ENCODE measurements around the gene BMX.

The BMX gene

DNA sequence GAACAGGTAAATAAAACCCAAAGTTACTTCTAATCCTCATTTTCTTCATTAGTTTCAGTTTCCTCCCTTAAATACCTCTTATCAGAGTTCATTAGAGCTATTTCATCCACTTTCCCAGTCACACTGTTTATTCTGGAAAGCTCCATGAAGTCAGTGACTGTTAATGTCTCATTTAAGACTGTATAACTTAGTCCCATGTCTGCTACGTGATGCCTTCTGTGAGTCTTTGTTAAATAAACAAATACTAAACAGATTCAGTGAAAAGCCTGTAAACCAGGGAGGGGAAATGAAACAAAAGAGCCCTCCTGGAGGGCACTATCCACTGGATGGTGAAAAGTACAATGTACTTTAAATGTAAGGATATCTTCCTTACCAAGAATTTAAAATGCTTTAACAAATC is 75.4 kb downstream of the BMX start:
- DNase-seq = no peak

DNA sequence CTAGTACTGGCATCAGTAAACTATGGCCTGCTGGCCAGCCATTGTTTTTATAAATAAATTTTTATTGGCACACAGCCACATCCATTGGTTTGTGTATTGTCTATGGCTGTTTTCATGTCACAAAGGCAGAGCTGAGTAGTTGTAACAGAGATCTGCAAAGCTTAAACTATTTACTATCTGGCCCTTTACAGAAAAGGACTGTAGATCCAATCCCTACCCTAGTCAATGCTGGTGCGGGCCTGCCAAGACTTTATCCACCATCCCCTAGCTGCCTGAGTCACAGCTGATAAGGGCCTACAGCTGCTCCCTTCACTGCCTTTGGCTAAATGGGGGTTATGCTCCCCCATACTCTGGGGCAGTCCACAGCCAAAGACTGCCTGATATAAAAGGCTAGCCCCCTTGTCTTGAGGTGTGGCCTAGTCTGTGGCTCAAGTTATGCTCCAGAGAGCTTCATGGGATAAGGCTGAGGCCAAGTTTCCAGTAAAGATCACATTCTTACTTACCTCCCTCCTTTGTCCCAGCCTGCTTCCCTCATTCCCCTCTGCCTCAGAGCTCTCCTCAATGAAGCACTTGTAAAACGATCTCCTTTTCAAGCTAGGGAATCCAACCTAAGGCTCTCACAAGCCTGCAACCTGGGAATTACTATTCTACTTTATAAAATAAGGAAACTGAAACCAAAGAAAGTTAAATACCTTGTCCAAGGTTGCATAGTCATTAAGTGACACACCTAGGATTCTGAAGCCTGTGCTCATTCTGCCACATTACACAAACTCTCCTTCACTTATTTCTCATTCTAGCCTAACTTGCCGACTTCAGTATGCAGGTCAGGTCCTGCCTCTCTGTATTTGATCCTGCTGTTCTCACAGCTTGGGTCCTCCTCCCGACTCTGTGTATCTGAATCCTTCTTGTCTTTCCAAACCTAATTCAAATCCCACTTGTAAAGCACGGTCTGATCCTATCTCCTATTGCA is 79.5 kb downstream of the BMX start:
- no peak for DNase-seq

DNA sequence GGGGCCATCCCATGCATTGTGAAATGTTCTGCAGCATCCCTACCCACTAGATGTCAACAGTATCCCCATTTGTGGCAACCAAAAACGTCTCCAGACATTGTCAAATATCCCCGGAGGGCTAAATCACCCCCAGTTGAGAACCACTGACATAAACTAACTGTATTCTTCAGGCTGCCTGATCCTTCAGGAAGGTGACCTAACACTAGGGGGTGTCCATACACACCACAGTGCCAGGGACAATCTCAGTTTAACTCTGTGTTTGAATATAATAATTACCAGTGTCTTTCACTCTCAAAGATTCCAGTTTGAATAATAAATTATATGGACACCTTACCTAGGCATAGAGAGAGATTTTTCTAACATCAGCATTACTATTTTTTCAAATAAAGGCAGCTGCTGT is 93.8 kb downstream of the BMX start:
- DNase-seq = no peak

DNA sequence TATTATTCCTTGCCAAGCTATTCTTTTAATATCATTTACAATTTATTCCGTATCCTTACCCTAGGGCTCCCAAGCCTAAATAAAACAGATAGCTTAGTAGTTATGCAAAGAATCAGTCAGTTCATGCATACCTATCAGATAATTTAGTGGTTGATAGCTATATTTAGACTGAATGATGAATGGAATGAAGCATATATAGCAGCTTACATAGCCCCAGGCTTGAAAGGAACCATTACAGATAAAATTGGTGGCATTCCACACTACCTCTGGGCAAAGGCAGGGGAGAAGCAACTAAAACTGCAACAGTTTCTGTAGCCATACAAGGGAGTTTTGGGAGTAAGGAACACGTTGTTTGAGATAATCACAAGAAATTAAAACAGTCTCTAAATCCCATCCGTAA is 97.4 kb downstream of the BMX start:
- DNase-seq = no peak

DNA sequence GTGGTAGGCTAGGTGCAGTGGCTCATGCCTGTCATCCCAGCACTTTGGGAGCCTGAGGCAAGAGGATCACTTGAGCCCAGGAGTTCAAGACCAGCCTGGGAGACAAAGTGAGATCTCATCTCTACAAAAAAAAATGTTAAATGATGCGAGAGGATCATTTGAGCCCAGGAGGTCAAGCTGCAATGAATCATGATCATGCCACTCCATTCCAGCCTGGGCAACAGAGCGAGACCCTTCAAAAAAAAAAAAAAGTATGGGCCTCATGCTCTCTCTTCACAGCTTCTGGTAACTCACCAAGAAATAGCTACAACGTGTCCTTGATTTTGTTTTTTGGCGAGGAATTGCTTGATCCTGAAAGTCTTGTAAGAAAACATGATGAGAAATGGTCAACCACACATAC is 98.9 kb downstream of the BMX start:
- no peak for DNase-seq

DNA sequence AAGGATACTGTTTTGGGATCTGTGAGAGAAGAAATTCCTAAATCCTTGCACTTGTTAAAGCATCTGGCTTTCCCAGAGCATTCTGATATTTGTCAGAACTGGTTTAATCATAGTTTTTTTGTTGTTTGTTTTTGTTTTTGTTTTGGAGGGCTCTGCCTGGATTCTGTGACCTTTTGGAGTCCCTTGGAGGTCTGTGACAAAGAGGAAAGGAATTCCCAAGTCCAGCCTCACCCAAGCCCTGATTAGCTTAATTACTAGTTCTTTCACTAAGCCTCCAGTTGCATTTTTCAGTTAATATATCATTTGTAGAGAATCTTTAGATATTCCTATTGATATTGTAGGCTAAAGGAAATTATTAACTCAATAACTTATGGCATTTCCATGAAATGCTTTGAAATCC is 99.4 kb downstream of the BMX start:
- DNase-seq = no peak

DNA sequence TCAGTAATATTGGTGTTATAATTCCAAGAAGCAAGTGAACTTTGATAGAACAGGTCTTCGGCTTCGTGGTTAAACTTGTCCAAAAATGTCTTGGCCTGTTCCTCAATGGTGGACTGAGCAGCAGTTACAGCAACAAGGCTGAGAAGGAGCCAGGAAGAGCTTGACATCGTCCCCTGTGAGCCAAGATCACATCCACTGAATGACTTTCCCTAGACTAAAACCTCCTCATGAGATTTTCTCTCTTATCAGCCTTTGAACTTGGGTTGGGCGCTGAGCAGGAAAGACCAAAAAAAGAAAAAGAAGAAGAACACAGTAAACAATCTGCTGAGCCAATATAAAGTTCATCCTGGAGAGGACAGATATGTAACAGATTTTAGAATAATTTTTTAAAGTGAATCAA is 100.1 kb downstream of the BMX start, which contains the start of gene ACE2:
ACE2 (minus strand) TSS at position 216 of the 400 bp plus-strand sequence; CDS start at position 167, 49 bp downstream.
- no peak for DNase-seq

DNA sequence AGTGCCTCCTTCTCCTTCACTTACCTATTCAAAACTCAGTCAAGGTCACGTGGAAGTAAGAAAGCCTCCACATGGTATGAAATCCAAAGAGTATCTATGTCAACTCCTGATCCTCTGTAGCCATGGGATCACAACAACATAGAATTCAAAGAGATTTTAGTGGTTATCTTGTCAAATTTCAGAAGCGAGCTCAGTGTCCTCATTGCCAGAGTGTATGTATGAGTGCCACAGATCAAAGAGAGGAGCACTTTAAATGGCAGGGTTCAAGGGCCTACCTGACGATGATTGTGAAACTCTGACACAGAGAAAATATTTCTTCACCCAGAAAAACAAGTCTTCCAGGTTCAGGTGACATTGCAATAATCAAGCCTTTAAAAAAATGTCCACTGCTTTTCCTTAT is 101.3 kb downstream of the BMX start:
- no peak for DNase-seq

DNA sequence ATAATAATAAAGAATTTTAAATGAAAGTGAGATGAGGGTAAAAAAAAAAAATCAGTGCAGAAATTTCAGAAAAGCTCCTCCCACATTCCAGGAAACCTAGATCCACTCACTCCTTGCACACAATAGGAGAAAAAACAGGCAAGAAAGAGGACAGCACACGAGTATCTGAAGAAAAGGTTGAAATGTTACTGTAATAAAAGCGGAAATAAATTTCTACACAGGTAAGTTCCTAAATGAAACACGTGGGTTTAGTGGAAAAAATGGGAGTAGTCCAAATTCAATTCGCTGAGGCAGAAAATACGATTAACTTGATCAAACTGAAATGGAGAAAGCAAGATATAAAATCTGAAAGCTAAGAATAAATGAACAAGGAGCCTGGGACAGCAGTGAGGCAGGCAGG is 102.2 kb downstream of the BMX start:
- DNase-seq = no peak

DNA sequence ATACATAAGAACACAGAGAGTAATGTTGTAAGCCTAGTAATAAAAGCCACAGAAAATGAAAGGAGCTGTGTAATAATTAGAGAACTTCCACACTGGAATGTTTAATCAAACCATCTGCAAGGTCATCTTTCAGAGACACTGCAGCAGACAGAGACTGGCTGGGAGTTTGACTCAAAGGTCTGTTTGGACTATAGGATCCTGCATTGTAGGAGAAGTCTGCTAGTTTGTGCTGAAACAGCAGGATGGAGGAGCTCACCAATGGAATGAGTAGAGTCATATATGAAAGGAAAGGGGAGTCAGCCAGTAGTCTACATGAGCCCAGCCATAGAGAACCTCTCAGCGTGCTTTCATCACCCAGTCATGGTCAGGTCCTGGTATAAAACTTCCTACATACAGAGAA is 104.6 kb downstream of the BMX start:
- DNase-seq = no peak
